GM12864 (cell line): ENCODE results near the gene MGAT5.

Experiments
- DNase-seq: peaks from one replicate; pipeline ENCODE4 v3.0.0-alpha.2; 2011; ENCODE audit warnings: low read depth
- H3K4me3 ChIP-seq: 2 replicates; pipeline ENCODE4 v1.5.1; 2011; ENCODE audit warnings: mild to moderate bottlenecking, low read depth, low read length, control low read depth
- TF ChIP-seq, protein P1 (sequence below): IDR thresholded peaks from 2 replicates; pipeline ENCODE4 v1.5.1; 2011; ENCODE audit warnings: low read depth, mild to moderate bottlenecking, moderate library complexity, low read length, control low read depth, inconsistent platforms; ENCODE audit errors: missing control alignments

MGAT5 gene

DNA sequence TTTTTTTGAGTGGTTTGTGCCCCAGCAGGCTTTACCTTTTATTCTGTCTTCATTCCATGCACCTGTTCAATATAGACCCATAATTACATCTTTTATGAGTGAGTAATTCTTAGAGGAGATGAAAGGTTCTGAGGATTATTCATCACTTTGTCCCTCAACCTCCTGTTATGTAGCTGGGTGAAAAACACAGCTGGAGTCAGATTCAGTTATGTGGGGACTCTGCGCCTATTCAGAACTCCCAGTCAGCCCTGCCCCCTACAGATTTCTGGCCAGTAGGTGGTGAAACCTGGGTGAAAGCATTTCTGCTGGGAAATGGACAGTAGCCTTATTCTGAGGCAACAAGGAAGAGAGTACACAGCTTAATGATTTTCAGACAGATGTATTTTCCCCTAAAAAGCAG is 107.8 kb downstream of the MGAT5 start:
- no peak overlapping the region for H3K4me3 ChIP-seq
- TF ChIP-seq, protein P1, sequence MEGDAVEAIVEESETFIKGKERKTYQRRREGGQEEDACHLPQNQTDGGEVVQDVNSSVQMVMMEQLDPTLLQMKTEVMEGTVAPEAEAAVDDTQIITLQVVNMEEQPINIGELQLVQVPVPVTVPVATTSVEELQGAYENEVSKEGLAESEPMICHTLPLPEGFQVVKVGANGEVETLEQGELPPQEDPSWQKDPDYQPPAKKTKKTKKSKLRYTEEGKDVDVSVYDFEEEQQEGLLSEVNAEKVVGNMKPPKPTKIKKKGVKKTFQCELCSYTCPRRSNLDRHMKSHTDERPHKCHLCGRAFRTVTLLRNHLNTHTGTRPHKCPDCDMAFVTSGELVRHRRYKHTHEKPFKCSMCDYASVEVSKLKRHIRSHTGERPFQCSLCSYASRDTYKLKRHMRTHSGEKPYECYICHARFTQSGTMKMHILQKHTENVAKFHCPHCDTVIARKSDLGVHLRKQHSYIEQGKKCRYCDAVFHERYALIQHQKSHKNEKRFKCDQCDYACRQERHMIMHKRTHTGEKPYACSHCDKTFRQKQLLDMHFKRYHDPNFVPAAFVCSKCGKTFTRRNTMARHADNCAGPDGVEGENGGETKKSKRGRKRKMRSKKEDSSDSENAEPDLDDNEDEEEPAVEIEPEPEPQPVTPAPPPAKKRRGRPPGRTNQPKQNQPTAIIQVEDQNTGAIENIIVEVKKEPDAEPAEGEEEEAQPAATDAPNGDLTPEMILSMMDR: no peak
- DNase-seq: no peak

DNA sequence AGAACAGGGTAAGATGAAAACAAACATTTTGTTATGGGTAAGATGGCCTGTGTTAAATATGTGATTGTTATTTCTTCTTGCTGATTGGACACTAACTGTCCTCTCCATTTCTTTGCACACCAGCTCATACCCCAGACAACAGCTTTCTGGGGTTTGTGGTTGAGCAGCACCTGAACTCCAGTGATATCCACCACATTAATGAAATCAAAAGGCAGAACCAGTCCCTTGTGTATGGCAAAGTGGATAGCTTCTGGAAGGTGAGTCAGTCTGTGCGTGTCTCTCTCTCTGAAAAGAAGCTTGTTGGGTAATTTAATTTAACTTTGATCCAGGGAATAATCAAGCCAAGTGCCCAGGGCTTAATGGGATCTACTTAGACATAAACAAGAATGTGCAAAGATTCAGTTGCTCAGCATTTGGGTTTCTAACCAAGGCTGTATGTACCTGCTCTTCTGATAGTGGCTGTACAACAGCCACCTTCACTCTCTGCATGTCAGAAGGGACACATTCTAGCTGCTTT is 108.3 kb downstream of the MGAT5 start:
- TF ChIP-seq, protein P1: no peak
- no peak overlapping the region for H3K4me3 ChIP-seq
- no peak for DNase-seq

DNA sequence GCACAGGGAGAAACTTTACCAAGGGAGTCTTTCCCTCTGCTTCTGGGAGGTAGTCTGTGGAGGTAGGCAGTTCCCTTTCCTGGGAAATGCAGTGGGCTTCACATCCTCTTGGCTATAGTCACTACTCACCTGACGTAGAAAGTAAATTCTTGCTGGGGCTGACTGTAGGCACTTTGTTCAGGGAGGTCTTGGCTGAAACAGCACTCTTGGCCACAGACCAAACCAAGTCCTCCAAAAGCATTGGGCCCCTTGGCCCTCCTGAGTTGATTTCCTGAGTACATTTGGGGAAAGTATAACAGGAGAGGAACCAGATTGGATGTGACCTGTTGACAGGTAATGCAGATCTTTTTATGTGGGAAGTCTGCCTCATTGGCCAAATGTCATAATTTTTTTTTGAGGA is 108.9 kb downstream of the MGAT5 start:
- no peak for DNase-seq
- TF ChIP-seq, protein P1: no peak
- no peak overlapping the region for H3K4me3 ChIP-seq

DNA sequence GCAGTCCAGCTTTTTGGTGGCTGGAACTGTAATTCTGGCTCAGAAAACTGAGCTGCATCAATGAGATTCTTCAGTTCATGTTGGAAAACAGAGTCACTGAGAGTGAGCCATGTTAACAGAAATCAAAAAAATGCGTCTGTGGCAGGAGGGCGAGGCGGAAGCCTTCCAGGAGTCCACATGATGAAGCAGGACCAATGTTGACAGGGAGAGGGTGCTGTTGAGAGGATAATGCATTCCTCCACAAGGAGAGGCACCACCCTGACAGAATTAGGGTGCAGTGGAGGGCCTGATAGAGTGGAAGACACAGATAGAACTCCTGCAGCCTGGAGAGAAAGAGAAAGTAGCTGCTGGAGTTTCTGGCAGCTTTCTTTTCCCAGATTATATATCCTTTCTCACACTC is 111.5 kb downstream of the MGAT5 start:
- DNase-seq: no peak
- TF ChIP-seq, protein P1: peak; percentile 21
- no peak overlapping the region for H3K4me3 ChIP-seq

DNA sequence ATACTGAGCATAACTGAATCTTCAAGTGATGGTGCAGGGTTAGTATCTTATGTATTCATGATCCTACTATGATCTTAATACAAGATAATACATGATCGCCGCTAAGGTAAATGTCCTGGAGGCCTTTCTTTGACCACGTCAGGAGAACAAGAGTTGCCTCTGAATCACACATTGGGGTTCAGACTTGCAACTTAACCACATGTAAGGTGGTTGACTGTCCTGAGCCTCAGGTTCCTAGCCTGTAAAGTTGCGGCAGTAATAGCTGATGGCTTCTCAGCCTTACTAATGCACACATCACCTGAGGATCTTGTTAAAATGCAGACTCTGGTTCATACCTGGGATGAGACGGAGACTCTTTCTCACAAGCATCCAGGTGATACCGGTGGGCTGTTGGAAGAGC is 112.5 kb downstream of the MGAT5 start:
- TF ChIP-seq, protein P1: no peak
- no peak overlapping the region for H3K4me3 ChIP-seq
- DNase-seq: no peak

DNA sequence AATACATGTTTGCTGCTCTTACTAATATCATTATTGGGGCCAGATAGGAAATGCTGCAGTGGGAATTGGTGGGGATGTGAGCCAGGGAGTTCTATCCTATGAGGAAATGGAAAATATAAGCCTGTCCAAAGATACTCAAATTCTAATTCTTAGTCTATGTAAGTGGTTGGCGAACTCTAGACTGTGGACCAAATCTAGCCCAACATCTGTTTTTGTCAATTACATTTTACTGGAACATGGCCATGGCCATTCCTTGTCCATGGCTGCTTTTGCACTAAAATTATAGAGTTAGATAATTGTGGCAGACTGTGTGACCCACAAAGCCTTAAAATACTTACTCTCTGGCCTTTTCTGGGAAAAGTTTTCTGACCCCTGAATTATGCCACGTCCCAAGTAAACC is 113.3 kb downstream of the MGAT5 start:
- no peak overlapping the region for H3K4me3 ChIP-seq
- TF ChIP-seq, protein P1: no peak
- no peak for DNase-seq

DNA sequence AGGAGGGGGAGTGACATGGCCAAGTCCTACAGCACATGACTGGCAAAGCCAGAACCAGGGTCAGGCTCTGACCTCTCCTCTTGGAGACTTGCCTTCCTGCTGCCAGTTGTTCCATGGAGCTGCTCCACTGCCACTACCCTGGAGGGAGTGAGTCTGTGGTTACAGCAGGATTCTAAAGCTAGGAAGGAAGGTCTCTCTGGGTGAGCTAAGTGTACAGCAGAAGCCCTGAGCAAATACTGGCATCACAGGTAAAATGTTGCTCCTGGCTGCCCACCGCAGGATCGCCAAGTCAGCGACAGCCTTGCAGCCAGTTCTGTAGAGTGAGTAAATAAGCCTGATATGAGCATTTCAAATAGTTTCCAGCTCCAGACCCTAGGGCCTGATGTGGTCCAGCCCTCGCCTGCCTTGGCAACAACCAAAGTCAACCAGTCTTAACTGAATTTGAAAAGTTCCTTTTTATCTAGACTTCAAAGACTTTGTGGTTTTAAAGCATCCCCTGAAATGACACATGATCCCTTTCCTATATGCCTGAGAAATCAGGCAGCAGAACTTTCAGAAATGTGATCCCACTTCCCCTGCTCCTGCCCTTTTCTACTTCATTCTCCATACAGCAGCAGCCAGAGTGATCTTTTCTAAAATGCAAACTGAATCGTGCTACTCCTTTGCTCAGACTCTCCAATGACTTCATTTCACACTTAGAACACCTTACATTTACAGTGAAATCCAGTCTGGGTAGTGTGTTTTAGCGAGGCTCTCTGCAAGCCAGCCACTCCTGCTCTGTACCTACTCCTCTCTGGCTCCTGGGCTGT is 114.3 kb downstream of the MGAT5 start:
- no peak for DNase-seq
- TF ChIP-seq, protein P1: no peak
- no peak overlapping the region for H3K4me3 ChIP-seq
